GM19328 (cell line): ENCODE results near the gene DUSP6.

ENCODE experiments used
- ATAC-seq: cut with Tn5 transposase; IDR thresholded peaks from one replicate; pipeline ENCODE4 v1.9.1; 2021; ENCODE audit warnings: mild to moderate bottlenecking, moderate library complexity; ENCODE audit not compliant: unreplicated experiment

The DUSP6 gene

DNA sequence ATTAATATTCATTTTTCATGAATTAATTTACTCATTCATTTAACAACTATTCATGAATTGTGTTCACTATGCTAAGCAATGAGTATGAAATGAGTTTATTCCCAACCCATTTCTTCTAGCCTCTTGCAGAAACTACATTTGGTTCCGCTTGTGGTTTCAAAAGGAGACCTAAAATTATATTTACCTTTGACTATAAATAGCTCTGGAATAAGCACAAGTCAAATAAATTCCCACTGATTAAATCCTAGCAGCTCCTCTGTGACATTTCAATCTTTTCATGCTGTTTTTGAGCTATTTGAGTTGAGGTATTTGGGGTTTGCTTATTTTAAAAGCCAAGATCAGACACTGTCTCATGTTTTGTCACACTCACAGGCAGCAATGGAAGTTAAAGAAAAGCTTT, 46.9 kb downstream of the DUSP6 start:
- no peak for ATAC-seq

DNA sequence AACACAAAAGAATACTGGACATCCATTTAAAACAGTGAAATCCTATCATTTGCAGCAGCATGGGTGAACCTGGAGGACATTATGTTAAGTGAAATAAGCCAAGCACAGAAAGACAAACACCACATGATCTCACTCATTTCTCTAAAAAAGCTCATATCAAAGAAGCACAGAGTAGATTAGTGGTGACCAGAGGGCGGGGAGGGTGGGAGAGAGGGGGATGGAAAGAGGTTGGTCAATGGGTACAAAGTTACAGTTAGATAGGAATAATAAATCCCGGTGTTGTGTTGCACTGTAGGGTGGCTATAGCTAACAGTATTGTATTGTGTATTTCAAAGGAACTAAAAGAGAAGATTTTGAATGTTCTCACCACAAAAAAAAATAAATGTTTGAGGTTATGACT, 52.4 kb downstream of the DUSP6 start:
- no peak for ATAC-seq

DNA sequence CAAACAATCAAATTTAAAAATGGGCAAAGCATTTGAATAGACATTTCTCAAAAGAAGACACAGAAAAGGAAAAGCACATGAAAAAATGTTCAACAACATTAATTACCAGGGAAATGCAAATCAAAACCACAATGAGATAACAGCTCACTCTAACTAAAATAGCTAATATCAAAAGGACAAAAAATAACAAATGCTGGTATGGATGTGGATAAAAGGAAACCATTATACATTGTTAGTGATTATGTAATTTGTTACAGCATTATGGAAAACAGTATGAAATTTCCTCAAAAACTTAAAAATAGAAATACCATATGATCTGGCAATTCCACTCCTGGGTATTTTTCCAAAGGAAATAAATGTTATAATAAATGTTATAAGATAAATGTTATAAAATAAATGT, 52.9 kb downstream of the DUSP6 start:
- no peak for ATAC-seq
